ENCODE measurements around the gene RBMS2.

GRCh38 chr12:56522411-56523193 lies 982 bp downstream of the RBMS2 start:
- TF ChIP-seq CTCF (IDR thresholded peaks at IDR 0.05) (no peak), POLR2A (IDR thresholded peaks at IDR 0.05) (no peak)
